SK-N-SH treated with all-trans-retinoic acid at 6 μM for 48 hours (cell line): Measurements from ENCODE around the gene PDZD4.

Source experiments
- ARNTL ChIP-seq: fragments of 450-650 bp; formaldehyde crosslinking; IDR thresholded peaks from 2 replicates; pipeline ENCODE4 v1.5.0; 2020; ENCODE audit warnings: low read depth, mild to moderate bottlenecking, moderate library complexity, borderline replicate concordance
- ISL1 ChIP-seq: fragments of 250-450 bp; sonication (Bioruptor Pico); IDR thresholded peaks from 2 replicates; pipeline ENCODE4 v2.1.2; 2022; ENCODE audit warnings: mild to moderate bottlenecking, moderate library complexity
- PATZ1 ChIP-seq: fragments of 250-450 bp; sonication (Bioruptor Pico); IDR thresholded peaks from 2 replicates; pipeline ENCODE4 v1.8.0; 2020; ENCODE audit warnings: mild to moderate bottlenecking, moderate library complexity, borderline replicate concordance
- TCF4 ChIP-seq: fragments of 250-450 bp; sonication (Bioruptor Pico); IDR thresholded peaks from 2 replicates; pipeline ENCODE4 v1.8.0; 2021; ENCODE audit warnings: mild to moderate bottlenecking, moderate library complexity, borderline replicate concordance
- TOX ChIP-seq: fragments of 250-450 bp; sonication (Bioruptor Pico); IDR thresholded peaks from 2 replicates; pipeline ENCODE4 v1.8.0; 2021; ENCODE audit warnings: mild to moderate bottlenecking, moderate library complexity, borderline replicate concordance
- ZNF565 ChIP-seq: fragments of 450-650 bp; formaldehyde crosslinking; conservative IDR thresholded peaks from 2 replicates; pipeline ENCODE4 v1.5.0; 2020; ENCODE audit warnings: low read depth, mild to moderate bottlenecking, moderate library complexity

DNA sequence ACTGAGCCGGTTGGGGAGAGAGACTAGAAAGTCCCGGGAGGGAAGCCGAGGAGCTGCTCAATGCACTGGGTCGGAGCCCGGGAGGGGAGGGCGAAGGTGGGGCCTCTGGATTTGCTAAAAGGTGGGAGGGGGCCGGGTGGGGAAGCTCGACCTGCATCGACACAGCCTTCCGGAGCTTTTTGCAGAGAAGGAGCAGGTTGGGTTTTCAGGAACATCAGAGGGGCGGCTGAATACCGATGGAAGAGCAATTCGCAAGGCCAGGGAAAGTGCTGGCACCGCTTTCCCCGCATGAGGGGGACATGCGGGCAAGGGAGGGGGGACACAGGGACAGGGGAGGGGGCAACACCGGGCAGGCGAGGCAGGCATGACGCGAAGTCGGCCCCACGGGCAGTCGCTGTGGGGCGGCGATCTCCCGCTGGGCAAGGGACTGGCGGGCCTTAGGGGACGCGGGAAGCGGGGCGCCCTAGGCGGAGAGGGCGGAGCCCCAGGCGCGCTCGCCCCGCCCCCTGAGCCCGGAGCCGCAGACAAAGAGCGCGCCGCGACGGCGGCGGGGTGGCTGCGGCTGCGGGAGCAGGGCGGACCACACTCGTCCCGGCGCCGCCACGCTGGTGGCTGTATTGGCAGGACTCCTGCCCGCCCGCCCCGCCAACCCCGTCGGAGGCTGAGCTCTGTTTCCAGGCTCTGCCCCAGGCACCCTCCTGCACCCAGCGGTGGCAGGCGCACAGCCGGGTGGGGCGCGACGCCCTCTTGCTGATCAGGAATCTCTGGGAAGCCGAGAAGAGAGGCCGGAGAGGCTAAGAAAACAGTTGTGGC is 11.6 kb downstream of the PDZD4 start:
- no peak for TF ChIP-seq TOX (CRISPR knock-in tag)
- TF ChIP-seq ZNF565 (CRISPR knock-in tag), result no peak
- TF ChIP-seq TCF4 (CRISPR knock-in tag), result no peak
- no peak for TF ChIP-seq ISL1
- TF ChIP-seq ARNTL (CRISPR knock-in tag), result no peak
- TF ChIP-seq PATZ1, result no peak
